ENCODE measurements around the gene WSCD2.

Gene WSCD2

DNA sequence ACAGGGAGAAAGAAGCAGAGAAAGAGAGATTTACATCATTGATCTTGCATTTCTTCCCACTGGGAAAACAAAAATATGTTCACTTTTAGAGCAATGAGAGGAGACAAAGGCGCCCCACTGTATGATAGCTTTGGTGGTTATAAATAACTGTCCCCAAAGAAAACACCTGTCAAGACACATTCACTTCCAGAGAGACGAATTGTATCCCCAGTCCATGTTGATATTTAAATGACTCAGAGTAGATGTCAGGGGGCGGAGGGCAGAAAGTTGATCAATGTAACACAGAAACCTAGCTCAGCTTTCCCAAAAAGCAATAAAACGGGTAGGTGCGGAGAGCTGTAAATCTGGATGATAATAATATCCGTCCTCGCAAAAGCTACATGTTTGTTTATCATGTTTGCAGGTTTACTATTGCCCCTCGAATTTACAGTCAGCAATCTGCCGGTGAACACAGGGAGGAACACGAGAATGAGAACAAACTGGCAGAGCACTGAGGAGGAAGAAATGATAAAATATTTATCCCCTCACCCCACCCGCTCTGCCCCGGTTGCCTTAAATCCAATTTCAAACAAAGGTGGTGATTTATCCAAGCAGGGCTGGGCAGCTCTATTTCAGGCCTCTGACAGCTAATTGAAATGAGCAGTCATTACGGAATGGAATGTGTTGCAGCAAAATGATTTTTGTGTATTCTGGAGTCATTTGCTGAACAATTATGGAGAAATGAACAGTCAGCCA is 125.6 kb downstream of the WSCD2 start:
- FAIRE-seq (no peak), DNase-seq (ENCODE audit: insufficient read length, low spot score) (no peak)

DNA sequence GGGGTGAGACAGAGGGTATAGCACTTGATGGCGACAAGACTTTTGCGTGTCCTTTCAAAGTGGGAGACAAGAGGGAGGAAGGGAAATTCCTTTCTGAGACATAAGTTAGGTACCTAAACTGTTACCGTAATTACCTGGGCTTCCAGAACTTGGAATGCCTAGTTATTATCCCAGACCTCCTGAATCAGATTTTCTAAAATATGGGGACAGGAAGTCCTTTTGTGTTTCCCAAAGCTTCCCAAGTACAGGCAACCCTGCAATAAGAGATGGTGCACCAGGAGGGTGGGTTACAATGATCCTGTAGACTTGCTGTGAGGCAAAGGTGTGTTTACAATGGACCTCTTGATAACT is 126.1 kb downstream of the WSCD2 start:
- DNase-seq (ENCODE audit: insufficient read length, low spot score) (no peak), FAIRE-seq (no peak)

DNA sequence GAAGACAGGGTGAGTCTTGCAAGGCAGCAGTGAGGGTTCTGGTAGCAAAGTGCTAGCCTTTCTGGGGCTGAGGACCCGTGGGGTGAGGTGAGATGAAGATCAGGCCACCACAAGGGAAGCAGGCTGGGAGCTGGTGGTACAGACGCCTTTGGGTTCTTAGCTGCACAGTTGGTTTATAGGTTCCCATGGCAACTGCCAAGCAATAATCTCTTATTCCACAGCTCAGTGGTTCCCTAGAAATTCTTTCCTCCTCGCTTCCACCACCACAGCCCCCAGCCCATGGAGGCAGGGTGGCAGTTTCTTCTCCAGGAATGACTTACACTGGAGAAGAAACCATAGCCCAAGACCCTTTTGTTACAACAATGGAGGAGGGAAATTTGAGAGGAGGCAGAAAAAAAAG is 127.9 kb downstream of the WSCD2 start:
- DNase-seq (ENCODE audit: insufficient read length, low spot score), result no peak
- no peak for FAIRE-seq

DNA sequence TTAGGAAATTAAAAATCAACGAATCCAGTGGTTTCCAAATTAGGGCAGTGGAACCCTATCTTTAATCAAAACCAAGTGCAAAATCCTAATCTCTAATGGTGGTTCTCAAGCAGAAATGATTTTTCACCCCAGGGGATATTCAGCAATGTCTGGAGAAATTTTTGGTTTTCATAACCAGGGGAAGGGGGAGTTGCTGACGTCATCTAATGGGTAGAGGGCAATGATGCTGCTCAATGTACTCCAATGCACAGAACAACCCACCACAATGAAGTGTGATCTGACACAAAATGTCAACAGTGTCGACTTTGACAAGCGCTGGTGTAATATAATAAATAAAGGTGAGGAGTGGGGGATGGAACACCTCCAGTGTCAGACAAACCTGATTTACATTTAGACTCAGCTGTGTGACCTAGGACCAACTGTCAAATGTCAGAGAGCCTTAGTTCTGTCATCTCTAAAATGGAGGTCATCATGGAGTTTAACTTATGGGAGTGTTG is 128.6 kb downstream of the WSCD2 start:
- DNase-seq (ENCODE audit: insufficient read length, low spot score) (no peak), FAIRE-seq (no peak)

DNA sequence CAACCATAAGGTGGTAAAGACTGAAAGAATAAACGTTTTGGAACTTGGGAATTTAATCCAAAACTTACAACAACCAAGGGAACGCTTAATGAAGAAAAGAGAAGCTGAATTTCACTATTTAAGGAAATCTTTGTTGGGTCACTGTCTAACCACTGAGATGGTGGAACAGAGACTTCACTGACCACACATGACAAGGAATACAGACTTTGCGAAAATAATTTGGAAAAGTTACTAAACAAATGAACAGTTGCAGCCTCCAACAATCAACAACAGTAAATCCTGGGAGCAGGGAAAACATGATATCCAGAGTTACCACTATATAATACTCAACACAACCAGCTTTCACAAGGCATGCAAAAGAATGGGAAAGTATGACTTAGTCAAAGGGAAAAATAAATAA is 131.0 kb downstream of the WSCD2 start:
- no peak for DNase-seq (ENCODE audit: insufficient read length, low spot score)
- FAIRE-seq, result no peak

DNA sequence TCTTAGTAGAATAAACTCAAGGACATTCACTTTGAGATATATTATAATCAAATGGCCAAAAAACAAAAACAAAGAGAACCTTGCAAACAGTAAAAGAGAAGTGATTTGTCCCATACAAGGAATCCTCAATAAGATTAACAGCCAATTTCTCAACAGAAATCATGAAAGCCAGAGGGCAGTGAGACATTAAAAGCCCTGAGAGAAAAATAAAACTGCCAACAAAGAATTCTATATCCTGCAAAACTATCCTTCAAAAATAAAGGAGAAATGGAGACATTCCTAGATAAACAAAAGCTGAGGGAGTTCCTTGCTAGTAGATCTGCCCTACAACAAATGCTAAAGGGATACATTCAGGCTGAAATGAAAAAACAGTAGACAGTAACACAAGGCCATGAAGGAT is 131.9 kb downstream of the WSCD2 start:
- FAIRE-seq, result no peak
- DNase-seq (ENCODE audit: insufficient read length, low spot score), result no peak

DNA sequence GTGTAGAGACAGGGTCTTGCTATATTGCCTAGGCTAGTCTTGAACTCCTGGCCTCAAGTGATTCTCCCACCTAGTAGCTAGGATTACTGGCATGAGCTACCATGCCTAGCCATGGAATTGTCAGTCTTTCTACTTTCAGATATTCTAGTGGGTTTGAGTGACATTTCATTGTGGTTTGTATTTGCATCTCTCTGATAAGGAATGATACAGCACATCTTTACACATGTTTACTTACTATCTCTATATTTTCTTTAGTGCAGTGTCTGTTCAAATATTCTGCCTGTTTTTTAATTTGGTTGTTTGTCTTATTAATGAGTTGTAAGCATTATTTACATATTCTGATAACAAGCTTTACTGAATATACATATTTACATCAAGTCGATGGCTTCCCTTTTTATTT is 136.4 kb downstream of the WSCD2 start:
- FAIRE-seq, result no peak

DNA sequence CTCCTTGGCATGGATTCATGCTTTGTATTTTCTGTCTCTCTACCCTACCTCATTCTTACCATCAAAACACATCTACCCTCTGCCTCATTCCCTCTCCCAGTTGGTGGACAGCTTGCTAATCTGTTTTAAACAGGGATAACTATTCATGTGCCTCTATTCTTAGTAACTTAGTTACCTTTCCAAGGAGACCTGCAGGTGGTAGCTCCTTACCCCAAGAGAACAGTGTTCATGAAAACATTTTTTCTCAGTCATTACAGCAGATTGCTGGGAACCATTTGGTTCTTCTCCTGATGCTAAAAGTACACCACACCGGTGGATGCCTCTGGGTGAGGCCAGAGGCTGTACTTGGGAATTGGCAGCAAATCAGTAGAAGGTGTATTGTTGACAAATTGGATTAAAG is 137.0 kb downstream of the WSCD2 start:
- FAIRE-seq (no peak), DNase-seq (ENCODE audit: insufficient read length, low spot score) (no peak)

More for the DNA sequence above, 136.4 kb downstream of the WSCD2 start:
- no peak for DNase-seq (ENCODE audit: insufficient read length, low spot score)

DNA sequence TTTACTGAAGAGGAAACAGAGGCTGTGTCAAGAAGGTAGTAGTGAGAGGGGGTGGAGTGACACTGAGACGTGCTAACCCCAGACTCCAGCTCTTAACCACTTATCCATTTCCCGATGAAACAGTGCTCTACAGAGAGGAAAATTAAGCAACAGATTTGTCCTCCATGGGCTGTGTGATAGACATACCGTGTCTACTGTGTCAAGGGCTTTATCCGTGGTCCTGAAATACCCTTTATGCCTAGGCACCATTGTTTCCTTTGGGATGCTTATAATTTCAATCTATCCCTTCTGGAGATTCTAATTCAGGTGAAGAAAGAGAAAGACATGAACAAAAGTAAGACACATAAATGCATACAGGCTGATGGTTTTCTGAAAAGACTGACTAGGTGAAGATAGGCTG is 138.4 kb downstream of the WSCD2 start:
- DNase-seq (ENCODE audit: insufficient read length, low spot score) (no peak), FAIRE-seq (no peak)

DNA sequence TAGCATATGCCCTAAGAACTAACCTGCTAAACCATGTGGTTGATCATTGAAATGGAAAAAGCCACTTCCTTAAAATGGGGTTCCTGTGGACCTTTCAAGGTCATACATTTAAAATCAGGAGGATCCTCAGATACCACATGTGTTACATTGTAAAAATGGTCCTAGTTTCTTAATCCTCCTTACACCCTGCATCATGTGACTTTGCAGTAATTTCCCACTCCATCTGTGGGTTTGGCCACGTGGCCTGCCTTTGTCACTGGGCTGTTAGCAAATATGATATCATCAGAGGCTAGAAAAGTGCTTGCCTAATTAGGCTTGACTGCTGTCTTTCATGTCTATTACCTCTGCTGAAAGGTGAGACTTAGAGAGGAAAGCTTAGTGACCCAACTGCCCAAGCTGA is 139.3 kb downstream of the WSCD2 start:
- no peak for FAIRE-seq
- DNase-seq (ENCODE audit: insufficient read length, low spot score), result no peak

DNA sequence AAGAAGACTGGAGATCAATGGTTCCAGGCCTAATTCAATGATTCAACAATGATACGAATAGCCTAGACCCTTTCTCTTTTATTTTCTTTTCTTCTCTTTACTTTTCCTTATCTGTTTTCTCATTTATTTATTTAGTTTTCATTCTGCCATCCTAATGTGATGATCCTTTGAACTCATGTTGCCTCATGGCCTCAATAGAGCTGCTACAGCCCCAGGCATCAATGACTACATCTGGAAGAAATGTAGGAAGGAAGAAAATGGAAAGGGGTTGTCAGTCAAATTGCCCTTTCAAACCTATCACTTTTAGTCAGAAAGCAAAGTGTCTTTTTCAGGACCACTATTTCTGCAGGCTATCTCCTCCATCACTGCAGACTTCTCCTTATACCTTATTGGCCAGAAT is 140.1 kb downstream of the WSCD2 start:
- FAIRE-seq (no peak), DNase-seq (ENCODE audit: insufficient read length, low spot score) (no peak)

DNA sequence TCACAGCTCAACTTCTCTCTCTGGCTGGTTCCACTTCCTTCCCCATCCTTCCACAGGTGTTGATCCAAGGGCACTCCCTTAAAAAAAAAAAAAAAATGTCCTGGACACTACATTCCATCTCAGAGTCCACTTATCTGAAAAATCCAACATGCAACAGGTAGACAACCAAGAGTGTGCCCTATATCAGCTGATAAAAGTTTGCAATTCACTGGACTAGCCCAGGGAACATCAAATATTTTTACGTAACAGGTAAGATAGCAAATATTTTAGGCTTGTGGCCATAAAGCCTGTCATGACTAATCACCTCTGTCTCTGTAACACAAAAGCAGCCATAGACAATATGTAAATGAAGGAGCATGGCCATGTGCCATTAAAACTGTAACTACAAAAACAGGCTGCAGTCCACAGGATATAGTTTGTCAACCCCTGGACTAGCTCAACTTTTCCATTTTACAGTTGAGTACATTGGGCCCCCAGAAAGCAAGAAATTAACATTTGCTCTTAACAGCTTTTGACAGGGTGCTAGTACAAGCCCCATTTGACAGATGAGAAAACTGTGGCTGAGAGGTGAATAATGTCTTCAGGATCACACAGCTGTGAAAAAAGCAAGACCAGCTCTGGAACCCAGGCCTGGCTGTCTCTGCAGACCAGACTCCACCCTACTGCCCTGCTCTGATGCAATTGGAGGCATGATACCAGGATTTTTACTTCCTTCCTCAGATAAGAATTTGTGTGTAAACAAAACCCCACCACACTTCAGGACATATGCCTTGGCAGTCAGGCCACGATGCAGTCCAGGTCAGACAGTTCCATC is 141.2 kb downstream of the WSCD2 start:
- FAIRE-seq (no peak), DNase-seq (ENCODE audit: insufficient read length, low spot score) (no peak)

DNA sequence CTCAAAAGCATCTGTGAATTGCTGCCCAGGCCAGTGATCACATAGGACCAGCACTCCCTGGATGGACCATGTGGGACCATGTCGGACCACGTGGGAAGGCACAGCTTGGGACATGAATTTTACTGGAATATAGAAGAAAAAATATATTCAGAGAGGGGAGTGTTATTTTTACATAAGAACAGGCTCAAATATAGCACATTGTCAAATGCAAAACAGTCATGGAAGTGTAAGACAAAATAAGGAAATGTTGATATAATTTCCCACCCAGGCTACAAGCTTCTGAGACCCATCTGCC is 141.7 kb downstream of the WSCD2 start:
- FAIRE-seq (no peak), DNase-seq (ENCODE audit: insufficient read length, low spot score) (no peak)

DNA sequence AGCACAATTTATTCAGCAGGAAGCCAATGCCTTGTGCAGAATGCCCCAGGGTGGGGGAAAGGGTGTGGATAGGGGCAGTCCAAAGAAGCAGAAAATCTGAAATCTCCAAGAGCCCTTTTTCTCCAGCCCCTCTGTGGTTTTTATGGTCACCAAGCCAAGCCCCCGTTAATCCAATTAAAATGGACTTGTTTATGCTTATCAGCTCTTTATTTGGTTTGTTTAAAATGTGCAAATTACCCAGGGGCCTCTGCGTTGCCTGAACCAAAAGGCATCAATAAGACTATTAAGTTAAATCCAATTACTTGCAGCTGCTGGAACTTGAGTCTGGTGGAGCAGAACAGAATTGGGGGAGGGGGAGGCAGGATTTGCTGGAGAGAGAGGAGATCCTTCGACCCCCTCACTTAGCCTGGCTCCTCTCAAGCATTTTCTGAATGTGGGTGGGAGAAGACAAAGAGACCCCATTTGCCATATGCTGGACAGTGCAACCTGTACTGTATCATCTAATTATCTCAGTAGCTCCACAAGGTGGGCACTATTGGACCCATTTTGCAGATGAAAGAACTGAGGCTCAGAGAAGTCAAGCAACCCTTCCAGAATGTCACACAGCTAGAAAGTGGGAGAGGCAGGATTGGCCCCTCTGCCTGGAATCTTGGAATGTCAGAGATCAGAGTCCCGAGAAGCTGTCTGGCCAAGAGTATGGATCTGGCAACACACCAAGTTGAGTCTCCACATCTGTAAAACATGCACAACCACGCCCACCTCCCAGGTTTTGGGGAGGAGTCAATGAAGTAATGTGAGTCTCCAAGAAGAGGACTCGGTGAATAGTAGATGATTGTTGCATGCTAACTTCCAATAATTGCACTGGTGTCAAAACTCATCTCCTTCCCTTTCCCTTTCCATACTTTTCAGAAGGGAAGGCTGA is 143.1 kb downstream of the WSCD2 start:
- DNase-seq (ENCODE audit: insufficient read length, low spot score) (no peak), FAIRE-seq (no peak)

DNA sequence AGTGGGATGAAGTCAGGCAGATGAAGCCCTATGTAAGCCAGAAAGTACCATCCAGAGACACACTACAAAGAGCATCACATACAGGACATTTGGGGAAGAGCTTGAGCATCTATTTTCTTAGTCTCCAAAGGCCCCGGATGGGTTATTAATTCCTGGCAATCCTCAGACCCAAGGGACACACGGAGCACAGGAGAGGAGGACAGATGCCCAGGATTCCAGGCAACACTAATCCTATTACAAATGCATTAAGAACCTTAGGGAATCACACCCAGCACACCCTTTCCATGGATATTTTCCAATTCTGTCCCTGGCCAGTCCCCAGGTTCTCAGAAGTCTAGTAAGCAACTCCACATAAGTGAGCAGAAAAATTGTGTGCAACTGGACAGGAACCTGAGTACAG is 144.1 kb downstream of the WSCD2 start:
- DNase-seq (ENCODE audit: insufficient read length, low spot score) (no peak), FAIRE-seq (no peak)

DNA sequence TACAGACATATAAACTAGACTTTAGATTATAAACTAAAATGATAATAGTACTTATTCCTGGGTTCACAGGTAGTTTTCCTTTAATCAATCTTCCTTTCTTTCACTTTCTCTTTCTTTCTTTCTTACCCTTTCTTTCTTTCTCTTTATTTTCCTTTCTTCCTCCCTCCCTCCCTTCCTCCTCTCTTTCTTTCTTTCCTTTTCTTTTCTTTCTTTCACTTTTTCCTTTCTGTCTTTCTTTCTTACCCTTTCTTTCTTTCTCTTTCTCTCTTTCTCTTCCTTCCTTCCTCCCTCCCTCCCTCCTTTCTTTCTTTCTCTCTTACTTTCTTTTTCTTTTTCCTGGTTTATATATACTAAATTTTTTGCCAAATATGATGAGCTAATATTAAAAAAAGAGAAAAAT is 148.5 kb downstream of the WSCD2 start:
- DNase-seq (ENCODE audit: insufficient read length, low spot score) (no peak), FAIRE-seq (no peak)

DNA sequence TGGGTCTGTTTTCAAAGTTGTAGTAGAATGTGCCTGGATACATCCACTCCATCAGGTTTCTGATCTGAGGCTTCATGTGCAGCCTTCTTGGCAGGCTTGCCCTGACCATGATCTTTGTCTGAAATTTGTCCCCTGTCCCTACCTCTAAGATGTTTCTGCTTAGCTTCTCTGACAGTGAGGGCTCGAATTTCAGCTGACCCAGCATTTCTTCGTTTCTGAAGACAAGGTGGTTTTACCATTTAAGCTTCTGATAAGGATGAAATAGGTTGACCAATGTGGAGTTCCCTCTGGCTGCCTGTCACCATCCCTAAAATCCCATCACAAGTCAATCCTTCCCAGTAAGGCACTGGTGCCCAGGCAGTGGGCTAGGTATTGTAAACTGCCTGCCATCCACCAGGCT is 153.1 kb downstream of the WSCD2 start:
- FAIRE-seq (no peak), DNase-seq (ENCODE audit: insufficient read length, low spot score) (no peak)

DNA sequence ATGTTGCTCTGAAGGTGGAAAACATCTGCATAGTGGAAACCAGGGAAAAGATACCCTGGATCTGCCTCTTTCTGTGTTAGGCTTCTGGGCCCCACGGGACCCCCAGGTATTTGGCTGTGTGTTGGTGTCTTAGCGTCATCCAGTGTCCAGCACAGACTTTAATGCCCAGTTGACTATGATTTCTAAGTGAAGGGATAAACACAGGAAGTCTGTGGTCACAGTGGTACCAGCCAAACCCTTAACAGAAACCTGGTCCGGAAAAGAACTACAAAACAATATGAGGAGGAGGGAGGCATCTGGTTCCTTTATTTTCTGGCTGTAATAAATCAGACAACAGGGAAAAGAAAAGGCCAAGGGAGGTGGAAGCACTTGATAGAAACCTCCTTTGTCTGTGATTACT is 153.6 kb downstream of the WSCD2 start:
- DNase-seq (ENCODE audit: insufficient read length, low spot score), result no peak

DNA sequence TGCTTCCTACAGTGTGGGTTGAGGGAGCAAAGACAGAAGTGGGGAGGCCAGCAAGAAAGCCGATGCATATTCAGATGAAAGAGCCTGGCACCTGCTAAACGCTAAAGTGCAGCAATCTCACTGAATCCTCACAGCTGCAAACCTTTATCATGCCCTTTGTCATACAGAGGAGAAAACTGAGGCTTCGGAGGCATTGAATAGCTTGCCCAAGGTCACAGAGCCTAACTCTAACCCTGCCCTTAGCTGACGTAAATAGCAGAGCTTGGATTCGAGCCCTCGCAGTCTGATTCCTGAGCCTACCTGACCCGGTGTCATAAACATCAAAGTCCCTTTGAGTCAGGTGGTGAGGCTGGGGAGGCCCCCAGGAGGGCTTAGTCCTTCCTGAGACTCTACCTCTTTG is 155.1 kb downstream of the WSCD2 start:
- DNase-seq (ENCODE audit: insufficient read length, low spot score) (no peak), FAIRE-seq (no peak)

More for the DNA sequence above, 153.6 kb downstream of the WSCD2 start:
- no peak for FAIRE-seq

DNA sequence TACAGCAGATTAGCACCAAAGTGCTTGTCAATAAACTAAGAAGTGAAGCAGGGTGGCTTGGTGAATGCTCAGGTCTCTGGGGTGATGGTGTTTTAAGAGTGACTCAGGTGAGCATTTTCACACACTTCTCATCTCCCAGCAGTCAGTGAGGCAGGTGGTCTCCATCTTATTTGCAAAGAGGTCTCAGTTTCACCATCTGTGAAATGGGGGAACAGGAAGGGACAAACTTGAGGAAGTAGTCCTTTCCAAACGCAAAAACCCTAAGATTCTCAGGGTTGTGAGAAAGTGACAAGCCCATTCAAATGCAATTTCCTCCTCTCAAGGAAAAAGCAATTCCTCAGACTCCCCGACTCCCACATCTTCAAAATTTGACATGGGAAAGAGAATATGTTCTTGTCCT is 155.9 kb downstream of the WSCD2 start:
- FAIRE-seq (no peak), DNase-seq (ENCODE audit: insufficient read length, low spot score) (no peak)

DNA sequence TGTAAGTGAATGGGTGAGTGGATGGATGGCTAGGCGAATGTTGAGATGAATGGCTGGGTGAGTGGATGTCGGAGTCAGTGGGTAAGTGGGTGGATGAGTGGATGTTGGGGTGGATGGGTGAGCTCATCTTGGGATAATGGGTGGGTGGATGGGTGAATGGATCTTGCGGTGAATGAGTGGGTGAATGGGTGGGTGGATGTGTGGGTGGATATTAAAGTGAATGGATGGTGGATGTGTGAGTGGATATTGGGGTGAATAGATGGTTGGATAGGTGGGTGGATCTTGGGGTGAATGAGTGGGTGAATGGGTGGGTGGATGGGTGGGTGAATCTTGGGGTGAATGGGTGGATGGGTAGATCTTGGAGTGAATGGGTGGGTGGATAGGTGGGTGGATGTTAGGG is 158.1 kb downstream of the WSCD2 start:
- no peak for DNase-seq (ENCODE audit: insufficient read length, low spot score)
- no peak for FAIRE-seq
